Stimulated activated CD8-positive, alpha-beta memory T cell treated with anti-CD3 and anti-CD28 coated beads, Interleukin-7, amount 100 ng/mL, for 4 hours (primary cell): ENCODE measurements around the gene NFIC.
"Not testable (repeated sequence)": the region's sequence is repeated elsewhere in the genome, so short reads cannot be mapped to it uniquely, and the experiment has no call there.

Source experiments
- DNase-seq, 2 donors: peaks; one replicate each; pipeline ENCODE4 v3.0.0-alpha.2; 2020; ENCODE audit warnings: low read depth in 2 of 2

NFIC gene

GRCh38 chr19:3491396-3492119 lies 125.2 kb downstream of the NFIC start:
- DNase-seq, result no peak

- no peak for DNase-seq
Measured at GRCh38 chr19:3492131-3492839, 125.9 kb downstream of the NFIC start.

- DNase-seq, result no peak
Measured at GRCh38 chr19:3492919-3493318, 126.5 kb downstream of the NFIC start.

GRCh38 chr19:3493651-3494050 lies 127.3 kb downstream of the NFIC start:
- DNase-seq, result no peak

GRCh38 chr19:3494051-3494450 lies 127.7 kb downstream of the NFIC start:
- no peak for DNase-seq

GRCh38 chr19:3494559-3494958 lies 128.2 kb downstream of the NFIC start:
- DNase-seq, result peak in 1 of 2 donors; percentile 29

- no peak for DNase-seq
Measured at GRCh38 chr19:3496392-3497273, 130.2 kb downstream of the NFIC start.

GRCh38 chr19:3497757-3498520 lies 131.6 kb downstream of the NFIC start:
- no peak for DNase-seq

- no peak for DNase-seq
Measured at GRCh38 chr19:3499738-3500428, 133.5 kb downstream of the NFIC start.

- DNase-seq, result peak; percentile 92 to 96
Measured at GRCh38 chr19:3500429-3501101, 134.2 kb downstream of the NFIC start, which contains the start of gene DOHH. Gene DOHH, minus strand, starts transcription at chr19:3500674. Its CDS starts 3,860 bp downstream, at chr19:3496814.

- no peak for DNase-seq
Measured at GRCh38 chr19:3501780-3502179, 135.4 kb downstream of the NFIC start.

GRCh38 chr19:3503036-3503572 lies 136.7 kb downstream of the NFIC start:
- no peak for DNase-seq

- DNase-seq, result no peak
Measured at GRCh38 chr19:3504735-3505134, 138.4 kb downstream of the NFIC start.

- DNase-seq, result peak; percentile 98 to 100
Measured at GRCh38 chr19:3505598-3506383, 139.4 kb downstream of the NFIC start, which contains the start of gene FZR1. Gene FZR1, plus strand, starts transcription at chr19:3506311. Its CDS starts 16,679 bp downstream, at chr19:3522990.

GRCh38 chr19:3506384-3507340 lies 140.3 kb downstream of the NFIC start:
- peak in 1 of 2 donors; percentile 21 for DNase-seq

- no peak for DNase-seq
Measured at GRCh38 chr19:3507371-3508120, 141.2 kb downstream of the NFIC start.

GRCh38 chr19:3508121-3508661 lies 141.8 kb downstream of the NFIC start:
- not testable (repeated sequence) for DNase-seq
